CD1c-positive myeloid dendritic cell (primary cell): ENCODE results near the gene CYP4F3.
A peak's percentile ranks its signal among the peaks of the same experiment; 100 is the strongest.
"Not testable (repeated sequence)": the region's sequence is repeated elsewhere in the genome, so short reads cannot be mapped to it uniquely, and the experiment has no call there.

Experiments
- DNase-seq: peaks from one replicate; pipeline ENCODE4 v3.0.0-alpha.2; 2016; ENCODE audit errors: extremely low spot score

CYP4F3 gene

GRCh38 chr19:15629003-15629880 is 11.5 kb upstream of the CYP4F3 start:
- DNase-seq: peak; percentile 87

- peak; percentile 32 for DNase-seq
These were observed 8.9 kb upstream of the CYP4F3 start for GRCh38 chr19:15631817-15632216.

- peak; percentile 60 for DNase-seq
These were observed 7.4 kb upstream of the CYP4F3 start for GRCh38 chr19:15633082-15633835.

DNA sequence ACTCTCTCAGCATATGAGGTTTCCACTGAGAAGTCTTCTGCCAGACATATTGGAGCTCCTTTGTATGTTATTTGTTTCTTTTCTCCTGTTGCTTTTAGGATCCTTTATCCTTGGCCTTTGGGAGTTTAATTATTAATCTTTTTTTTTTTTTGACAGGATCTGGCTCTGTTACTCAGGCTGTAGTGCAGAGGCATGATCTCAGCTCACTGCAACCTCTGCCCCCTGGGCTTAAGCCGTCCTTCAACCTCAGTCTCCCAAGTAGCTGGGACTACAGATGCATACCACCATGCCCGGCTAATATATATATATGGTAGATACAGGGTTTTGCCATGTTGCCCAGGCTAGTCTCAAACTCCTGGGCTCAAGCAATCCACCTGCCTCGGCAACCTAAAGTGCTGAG is 6.6 kb upstream of the CYP4F3 start:
- DNase-seq: no peak

- DNase-seq: no peak
These were observed 5.5 kb upstream of the CYP4F3 start for GRCh38 chr19:15635016-15635805.

DNA sequence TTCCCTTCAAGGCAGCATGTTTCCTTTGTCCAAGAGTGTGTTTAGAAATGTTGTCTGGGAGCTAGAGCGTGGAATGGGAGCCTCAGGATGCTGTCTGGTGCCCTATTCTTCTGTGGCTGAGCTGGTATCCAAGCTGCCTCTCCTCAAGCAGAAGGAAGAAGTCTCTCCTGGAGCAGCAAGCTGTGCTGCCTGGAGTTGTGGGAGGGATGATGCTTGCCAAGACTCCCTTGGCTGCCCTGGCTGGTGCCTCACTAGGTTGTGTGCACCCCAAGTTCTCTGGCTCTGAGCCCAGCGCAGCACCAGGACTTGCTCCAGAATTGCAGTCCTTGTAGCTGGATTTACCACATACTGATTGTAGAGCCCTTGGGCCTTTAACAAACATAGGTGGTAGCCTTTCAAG is 4.7 kb upstream of the CYP4F3 start:
- DNase-seq: no peak

- DNase-seq: no peak
These were observed 1.1 kb upstream of the CYP4F3 start for GRCh38 chr19:15639596-15639995.

GRCh38 chr19:15640904-15641597 is 354 bp downstream of the CYP4F3 start:
- DNase-seq: no peak

DNA sequence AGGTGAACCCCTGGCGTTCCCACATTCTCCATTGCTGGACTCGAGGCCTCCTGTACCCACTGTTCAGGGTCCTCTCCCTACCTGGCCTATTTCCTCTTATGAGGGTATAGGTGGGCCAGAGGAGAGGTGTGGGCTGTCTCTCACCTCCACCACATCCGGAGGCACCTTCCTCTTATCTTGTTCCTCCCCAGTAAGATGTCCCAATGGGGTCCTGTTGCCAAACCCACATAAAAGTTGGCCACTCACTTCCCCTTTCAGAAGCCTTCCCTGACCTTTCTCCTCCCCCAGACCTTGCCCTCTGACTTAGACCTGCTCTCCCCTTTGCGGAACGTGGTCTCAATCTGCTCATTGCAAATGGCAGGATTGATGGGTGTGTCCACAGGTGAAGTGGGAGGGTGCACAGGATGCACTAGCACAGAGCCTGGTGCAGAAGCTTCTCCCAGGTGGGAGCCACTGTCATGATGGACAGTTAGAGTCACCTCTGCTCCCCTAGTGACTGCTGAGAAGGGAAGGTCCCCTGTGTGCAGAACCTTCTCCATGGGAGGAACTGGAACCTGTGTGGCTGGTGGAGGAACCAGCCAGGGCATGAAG is 1.3 kb downstream of the CYP4F3 start:
- peak; percentile 71 for DNase-seq

- DNase-seq: no peak
These were observed 2.1 kb downstream of the CYP4F3 start for GRCh38 chr19:15642807-15643206.

GRCh38 chr19:15643387-15643786 is 2.7 kb downstream of the CYP4F3 start:
- DNase-seq: no peak

DNA sequence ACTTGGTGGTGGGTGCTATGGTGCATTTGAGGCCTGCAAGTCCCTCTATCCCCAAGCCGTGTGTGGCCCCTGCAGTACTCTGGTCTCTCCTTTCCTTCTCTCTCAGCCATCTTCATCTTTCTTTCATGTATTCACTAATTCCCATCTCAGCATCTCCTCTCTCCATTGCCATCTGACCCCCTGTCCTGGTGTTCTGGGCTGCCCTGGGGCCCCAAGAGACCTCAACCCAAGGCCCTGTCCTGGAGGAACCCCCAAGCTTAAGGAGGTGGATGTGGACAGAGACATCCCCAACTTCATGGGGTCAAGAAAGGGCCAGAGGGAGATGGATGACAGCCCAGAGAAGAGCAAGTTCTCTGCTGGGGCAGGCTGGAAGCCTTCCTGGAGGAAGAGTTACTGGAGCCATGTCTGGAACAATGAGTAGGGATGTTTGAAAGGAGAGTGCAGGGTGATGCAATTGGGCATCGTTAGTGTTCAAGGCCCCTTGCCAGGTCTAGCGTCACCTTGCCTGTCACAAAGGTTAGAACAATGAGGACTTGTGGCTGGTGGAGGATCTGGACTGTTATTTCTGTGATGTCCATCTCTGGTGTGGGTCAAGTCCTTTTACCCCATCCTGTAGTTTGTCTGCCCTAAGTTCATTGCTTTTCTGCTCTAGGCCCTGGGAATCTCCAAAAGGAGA is 3.5 kb downstream of the CYP4F3 start:
- no peak for DNase-seq

DNA sequence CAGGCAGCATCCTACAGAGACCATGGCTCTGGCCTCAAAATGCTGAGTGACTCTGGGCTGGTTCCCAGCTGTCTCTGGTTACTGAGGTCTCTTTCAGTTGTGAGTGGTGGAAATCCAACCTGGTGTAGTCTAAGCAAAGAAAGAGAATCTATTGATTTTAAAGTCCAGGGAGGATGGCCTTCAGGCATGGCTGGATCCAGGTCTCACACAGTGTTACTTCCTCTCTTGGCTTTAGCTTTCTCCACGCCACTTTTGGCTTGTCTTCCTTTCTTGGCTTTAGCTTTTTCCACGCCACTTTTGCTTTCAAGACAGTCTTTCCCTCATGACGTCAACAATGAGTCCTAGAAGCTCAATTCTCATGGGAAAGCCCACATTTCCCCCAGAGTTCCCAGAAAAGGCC is 4.1 kb downstream of the CYP4F3 start:
- DNase-seq: no peak

DNA sequence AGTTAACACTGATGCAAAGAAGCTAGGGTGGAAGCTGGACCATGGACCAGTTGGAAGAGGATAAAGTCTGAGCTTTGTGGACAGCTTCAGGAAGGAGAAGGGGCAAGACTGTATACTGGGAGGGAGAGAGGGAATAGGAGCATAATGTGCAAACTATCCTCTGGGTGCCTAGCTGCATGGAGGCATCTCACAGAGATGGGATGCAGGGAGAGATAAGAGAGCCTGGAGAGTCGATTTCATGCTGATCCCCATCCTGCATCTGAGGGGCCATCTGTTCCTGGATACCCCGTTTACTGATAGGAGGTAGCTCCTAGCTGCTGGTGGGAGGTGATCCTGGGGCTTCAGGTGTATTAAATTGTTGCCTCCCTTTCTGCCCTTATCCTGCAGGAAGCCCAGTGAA is 8.8 kb downstream of the CYP4F3 start:
- DNase-seq: no peak

- DNase-seq: not testable (repeated sequence)
These were observed 9.4 kb downstream of the CYP4F3 start for GRCh38 chr19:15650123-15650522.

DNA sequence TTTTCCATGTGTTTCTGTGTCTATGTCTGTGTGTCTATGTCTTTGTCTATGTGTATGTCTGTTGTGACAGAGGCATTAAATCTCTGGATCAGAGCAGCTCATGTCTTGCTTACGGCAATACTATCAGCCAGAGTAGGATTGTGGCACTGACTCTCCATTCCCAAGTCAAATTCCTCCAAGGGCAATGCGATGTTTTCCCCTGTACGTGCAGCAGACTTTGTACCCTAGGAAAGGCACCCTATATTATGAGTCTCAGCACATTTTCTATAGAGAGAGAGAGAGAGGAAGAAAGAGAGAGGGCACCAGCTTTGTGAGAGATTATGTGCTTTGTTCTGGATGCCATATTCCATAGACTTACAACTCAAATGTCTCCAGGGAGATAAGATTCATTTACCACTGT is 11.1 kb downstream of the CYP4F3 start:
- no peak for DNase-seq

GRCh38 chr19:15652559-15653278 is 12.0 kb downstream of the CYP4F3 start:
- DNase-seq: no peak

DNA sequence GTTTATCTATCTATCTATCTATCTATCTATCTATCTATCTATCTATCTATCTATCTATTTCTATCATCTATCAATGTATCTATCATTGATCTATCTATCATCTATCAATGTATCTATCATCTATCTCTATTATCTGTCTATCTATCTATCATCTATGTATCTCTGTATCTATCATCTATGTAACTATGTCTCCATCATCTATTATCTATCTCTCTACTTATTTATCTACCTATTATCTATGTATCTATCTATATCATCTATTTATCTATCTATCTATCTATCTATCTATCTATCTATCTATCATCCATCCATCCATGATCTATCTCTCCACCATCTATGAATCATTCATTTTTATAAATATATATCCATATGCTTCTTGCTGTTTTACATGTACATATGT is 15.8 kb downstream of the CYP4F3 start:
- no peak for DNase-seq

GRCh38 chr19:15663247-15663646 is 22.6 kb downstream of the CYP4F3 start:
- no peak for DNase-seq

DNA sequence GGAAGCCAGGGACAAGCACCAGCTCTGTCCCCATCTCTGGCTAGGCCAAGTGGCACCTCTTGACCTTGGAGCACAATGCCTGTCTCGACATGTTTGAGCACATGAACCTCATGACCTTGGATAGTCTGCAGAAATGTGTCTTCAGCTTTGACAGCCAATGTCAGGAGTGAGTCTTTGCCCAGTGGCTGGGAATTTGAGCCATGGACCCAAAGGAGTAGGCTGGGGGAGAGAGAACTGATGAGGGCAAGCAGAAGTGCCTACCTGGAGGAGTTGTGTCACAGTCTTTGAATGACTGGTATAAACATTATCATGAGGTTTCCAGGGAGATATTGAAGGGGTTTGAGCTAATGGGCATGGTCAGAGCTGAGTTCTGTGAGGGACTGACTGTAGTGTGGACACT is 25.5 kb downstream of the CYP4F3 start:
- no peak for DNase-seq
